Tongue (tissue), 2 donors: ENCODE results near the gene ZNF607. TPM values are rescaled to one million over a fixed set of nuclear protein-coding genes. Genes with fewer than 3 reads are reported as not detected.
"Not testable (repeated sequence)": the region's sequence is repeated elsewhere in the genome, so short reads cannot be mapped to it uniquely, and the experiment has no call there.

Source experiments
- DNase-seq: peaks from one replicate; pipeline ENCODE4 v3.0.0-alpha.2; 2015
- total RNA-seq: library from RNA; depleted of rRNA; stranded (reverse); fragments of >200 nt; gene quantifications from one replicate; pipeline ENCODE4 v1.2.3, GENCODE V29; 2014

Gene ZNF607
- 12.4 TPM for total RNA-seq

- DNase-seq: peak; percentile 98
Measured at GRCh38 chr19:37719111-37719926, at the start of gene ZNF607. Gene ZNF607 (minus strand): TSS chr19:37719761. CDS start chr19:37711618, 8,143 bp downstream.

- no peak for DNase-seq
Measured at GRCh38 chr19:37763488-37763887, 43.9 kb upstream of the ZNF607 start.

GRCh38 chr19:37757683-37758082 lies 38.1 kb upstream of the ZNF607 start:
- DNase-seq: not testable (repeated sequence)

- DNase-seq: no peak
Measured at GRCh38 chr19:37738371-37738770, 18.8 kb upstream of the ZNF607 start.

GRCh38 chr19:37725181-37725580 lies 5.6 kb upstream of the ZNF607 start:
- peak; percentile 6 for DNase-seq

GRCh38 chr19:37719927-37720265 lies 335 bp upstream of the ZNF607 start:
- DNase-seq: no peak

- DNase-seq: no peak
Measured at GRCh38 chr19:37718304-37718703, 1.3 kb downstream of the ZNF607 start.

- no peak for DNase-seq
Measured at GRCh38 chr19:37716140-37716539, 3.4 kb downstream of the ZNF607 start.

- no peak for DNase-seq
Measured at GRCh38 chr19:37706052-37706605, 13.4 kb downstream of the ZNF607 start.

GRCh38 chr19:37699057-37699456 lies 20.5 kb downstream of the ZNF607 start:
- DNase-seq: no peak

GRCh38 chr19:37698216-37698615 lies 21.3 kb downstream of the ZNF607 start:
- peak; percentile 37 for DNase-seq

GRCh38 chr19:37695144-37695899 lies 24.2 kb downstream of the ZNF607 start:
- DNase-seq: no peak

GRCh38 chr19:37692956-37693620 lies 26.5 kb downstream of the ZNF607 start:
- no peak for DNase-seq

- DNase-seq: peak; percentile 94
Measured at GRCh38 chr19:37691881-37692504, 27.6 kb downstream of the ZNF607 start.

GRCh38 chr19:37683520-37683919 lies 36.0 kb downstream of the ZNF607 start:
- DNase-seq: no peak

- no peak for DNase-seq
Measured at GRCh38 chr19:37669450-37669914, 50.1 kb downstream of the ZNF607 start.

- not testable (repeated sequence) for DNase-seq
Measured at GRCh38 chr19:37657157-37657556, 62.4 kb downstream of the ZNF607 start.

- peak; percentile 95 for DNase-seq
Measured at GRCh38 chr19:37655689-37656371, 63.7 kb downstream of the ZNF607 start.

- peak; percentile 97 for DNase-seq
Measured at GRCh38 chr19:37655301-37655688, 64.3 kb downstream of the ZNF607 start, which contains the start of gene ZFP30. Gene ZFP30 (minus strand): TSS chr19:37655465. CDS start chr19:37647822, 7,643 bp downstream.

- peak; percentile 54 for DNase-seq
Measured at GRCh38 chr19:37654629-37655300, 64.8 kb downstream of the ZNF607 start.

GRCh38 chr19:37654118-37654517 lies 65.4 kb downstream of the ZNF607 start:
- DNase-seq: peak; percentile 11
